GM23248 (cell line): Measurements from ENCODE around the gene DPF1. TPM values are rescaled to one million over a fixed set of nuclear protein-coding genes. Genes with fewer than 3 reads are reported as not detected.
A peak's percentile ranks its signal among the peaks of the same experiment; 100 is the strongest.

Experiments
- DNase-seq: peaks from one replicate; pipeline ENCODE4 v3.0.0-alpha.2; 2015
- H2AFZ ChIP-seq: fragments of 200-600 bp; sonication (generic); 2 replicates; pipeline ENCODE4 v1.6.1; 2016; ENCODE audit warnings: antibody characterized with exemption
- H3F3A ChIP-seq: fragments of 200-600 bp; sonication (generic); 2 replicates; pipeline ENCODE4 v1.6.1; 2016; ENCODE audit warnings: mild to moderate bottlenecking, antibody characterized with exemption, mixed run types; ENCODE audit not compliant: insufficient read depth
- H3K27ac ChIP-seq: fragments of 200-600 bp; sonication (generic); 2 replicates; pipeline ENCODE4 v1.5.1; 2016; ENCODE audit warnings: mild to moderate bottlenecking
- H3K27me3 ChIP-seq: fragments of 200-600 bp; sonication (generic); replicated peaks from 2 replicates; pipeline ENCODE4 v1.6.1; 2016; ENCODE audit warnings: mild to moderate bottlenecking; ENCODE audit not compliant: insufficient read depth
- H3K36me3 ChIP-seq: fragments of 200-600 bp; sonication (generic); 2 replicates; pipeline ENCODE4 v1.6.1; 2016; ENCODE audit warnings: low read depth, mild to moderate bottlenecking
- H3K4me1 ChIP-seq: fragments of 200-600 bp; sonication (generic); 2 replicates; pipeline ENCODE4 v1.6.1; 2016; ENCODE audit warnings: mild to moderate bottlenecking; ENCODE audit not compliant: insufficient read depth
- H3K4me2 ChIP-seq: fragments of 200-600 bp; sonication (generic); one replicate; pipeline ENCODE4 v1.6.1; 2016; ENCODE audit warnings: mild to moderate bottlenecking; ENCODE audit not compliant: unreplicated experiment
- H3K4me3 ChIP-seq: fragments of 200-600 bp; sonication (generic); 2 replicates; pipeline ENCODE4 v1.5.1; 2016; ENCODE audit warnings: mild to moderate bottlenecking
- H3K79me2 ChIP-seq: fragments of 200-600 bp; sonication (generic); 2 replicates; pipeline ENCODE4 v1.6.1; 2016; ENCODE audit warnings: mild to moderate bottlenecking; ENCODE audit not compliant: insufficient read depth
- H3K9ac ChIP-seq: fragments of 200-600 bp; sonication (generic); 2 replicates; pipeline ENCODE4 v1.6.1; 2016; ENCODE audit warnings: mild to moderate bottlenecking
- H3K9me2 ChIP-seq: fragments of 200-600 bp; sonication (generic); 2 replicates; pipeline ENCODE4 v1.6.1; 2016; ENCODE audit warnings: mixed run types, mild to moderate bottlenecking, moderate library complexity; ENCODE audit not compliant: insufficient read depth
- H3K9me3 ChIP-seq: fragments of 200-600 bp; sonication (generic); one replicate; pipeline ENCODE4 v1.6.1; 2017; ENCODE audit warnings: low read depth
- H4K20me1 ChIP-seq: fragments of 200-600 bp; sonication (generic); 2 replicates; pipeline ENCODE4 v1.6.0; 2016; ENCODE audit not compliant: insufficient read depth
- EZH2 ChIP-seq: fragments of 200-600 bp; sonication (generic); IDR thresholded peaks from 2 replicates; pipeline ENCODE4 v1.6.1; 2018; ENCODE audit warnings: antibody characterized with exemption, mild to moderate bottlenecking; ENCODE audit not compliant: insufficient read depth, poor library complexity, severe bottlenecking
- EZH2phosphoT487 ChIP-seq: fragments of 200-600 bp; sonication (generic); IDR thresholded peaks from 2 replicates; pipeline ENCODE4 v1.6.1; 2018; ENCODE audit warnings: antibody characterized with exemption, moderate library complexity, mild to moderate bottlenecking, low read depth; ENCODE audit not compliant: insufficient read depth
- WGBS, 2 experiments: methylation state at CpG; one replicate each; pipeline ENCODE4 v1.1.6; 2015 to 2017; ENCODE audit warnings: low lambda C conversion rate in 2 of 2, low coverage in 1 of 2; ENCODE audit errors: missing lambda C conversion rate in 2 of 2; 5-methylcytosine and 5-hydroxymethylcytosine counted together
- in situ Hi-C: fragments of 300-500 bp; cut with MboI; formaldehyde crosslinking; loops from 2 replicates; pipeline ENCODE4 v1.15.0; 2020
- polyA plus RNA-seq: library from polyadenylated mRNA; unstranded; fragments of >200 nt; fragmentation: Nextera tagmentation; extraction: Ambion mirVana; gene quantifications from 2 replicates; pipeline ENCODE4 v1.2.1, GENCODE V29; 2016
- total RNA-seq: library from RNA; depleted of rRNA; stranded (reverse); fragments of >200 nt; shearing (Covaris generic); gene quantifications from 2 replicates; pipeline ENCODE4 v1.2.3, GENCODE V29; 2014

Gene DPF1
- total and polyA plus RNA-seq, 2 experiments from 2014 or later, result 1.5 to 5.2 TPM

GRCh38 chr19:38209671-38210457 is 14.2 kb downstream of the DPF1 start:
- Histone ChIP-seq H3K9me3 (no peaks in the 10 kb centered on the region), H2AFZ (peak overlapping the region; percentile 62), H3F3A (peaks cover 17% of the 10 kb centered on the region; the same call in 1 of the 2 replicates), H3K4me1 (peaks cover 21% of the 10 kb centered on the region), H4K20me1 (no peaks in the 10 kb centered on the region), H3K36me3 (no peaks in the 10 kb centered on the region), H3K9me2 (no peaks in the 10 kb centered on the region), H3K27me3 (no peaks in the 10 kb centered on the region), H3K27ac (no peak overlapping the region), H3K4me2 (peak overlapping the region; percentile 65), H3K4me3 (peak overlapping the region; percentile 56), H3K79me2 (no peaks in the 10 kb centered on the region), H3K9ac (peak overlapping the region; percentile 54)
- in situ Hi-C loops, result no loop called here
- DNase-seq, result peak; percentile 73
- no peak for TF ChIP-seq EZH2phosphoT487
- TF ChIP-seq EZH2, result no peak
- WGBS, 2 experiments, result 5 to 8% methylated on average over 23 to 29 of the region's 30 CpGs

- Histone ChIP-seq H4K20me1 (no peaks in the 10 kb centered on the region), H3K4me3 (peak overlapping the region; percentile 56), H3K79me2 (no peaks in the 10 kb centered on the region), H3K36me3 (no peaks in the 10 kb centered on the region), H3K27ac (no peak overlapping the region), H3K4me1 (peaks cover 21% of the 10 kb centered on the region), H3K9ac (peak overlapping the region; percentile 54), H3K27me3 (no peaks in the 10 kb centered on the region), H2AFZ (peak overlapping the region; percentile 62), H3K4me2 (peak overlapping the region; percentile 65), H3F3A (peaks cover 17% of the 10 kb centered on the region; the same call in 1 of the 2 replicates), H3K9me2 (no peaks in the 10 kb centered on the region), H3K9me3 (no peaks in the 10 kb centered on the region)
- in situ Hi-C loops, result no loop called here
- TF ChIP-seq EZH2 (no peak), EZH2phosphoT487 (no peak)
- no peak for DNase-seq
- WGBS, 2 experiments, result 13 to 14% methylated on average over 4 to 5 of the region's 5 CpGs
Observed at GRCh38 chr19:38209152-38209551, 14.9 kb downstream of the DPF1 start.

DNA sequence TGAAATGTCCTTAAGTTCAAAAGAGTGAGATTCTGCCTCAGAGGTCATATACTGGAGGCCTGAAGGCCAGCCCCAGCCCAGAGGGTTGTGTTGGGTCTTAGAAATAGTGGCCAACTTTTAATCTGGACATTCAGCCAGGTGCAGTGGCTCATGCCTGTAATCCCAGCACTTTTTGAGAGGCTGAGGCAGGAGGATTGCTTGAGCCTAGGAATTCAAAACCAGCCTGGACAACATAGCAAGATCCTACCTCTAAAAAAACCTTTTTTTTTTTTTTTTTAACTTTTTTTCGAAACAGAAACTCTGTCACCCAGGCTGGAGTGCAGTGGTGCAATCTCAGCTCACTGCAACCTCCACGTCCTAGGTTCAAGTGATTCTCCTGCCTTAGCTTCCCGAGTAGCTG is 15.5 kb downstream of the DPF1 start:
- H3K9me2 ChIP-seq, result no peaks in the 10 kb centered on the region
- TF ChIP-seq EZH2, result no peak
- no peak for TF ChIP-seq EZH2phosphoT487
- no peak overlapping the region for H3K4me2 ChIP-seq
- in situ Hi-C loops, result no loop called here
- no peaks in the 10 kb centered on the region for H3K36me3 ChIP-seq
- H3K27me3 ChIP-seq, result no peaks in the 10 kb centered on the region
- no peak overlapping the region for H3K27ac ChIP-seq
- H3K4me3 ChIP-seq, result no peak overlapping the region
- no peak overlapping the region for H3K9ac ChIP-seq
- H3F3A ChIP-seq, result peaks cover 17% of the 10 kb centered on the region; the same call in 1 of the 2 replicates
- no peak overlapping the region for H2AFZ ChIP-seq
- no peaks in the 10 kb centered on the region for H3K9me3 ChIP-seq
- DNase-seq, result no peak
- peaks cover 21% of the 10 kb centered on the region for H3K4me1 ChIP-seq
- no peaks in the 10 kb centered on the region for H3K79me2 ChIP-seq
- WGBS, 2 experiments, result 100% methylated on average over 2 to 3 of the region's 3 CpGs
- no peaks in the 10 kb centered on the region for H4K20me1 ChIP-seq

GRCh38 chr19:38207543-38207942 is 16.5 kb downstream of the DPF1 start:
- H3K9me3 ChIP-seq, result no peaks in the 10 kb centered on the region
- no peaks in the 10 kb centered on the region for H3K79me2 ChIP-seq
- DNase-seq, result no peak
- no peaks in the 10 kb centered on the region for H3K9me2 ChIP-seq
- H3F3A ChIP-seq, result peaks cover 17% of the 10 kb centered on the region; the same call in 1 of the 2 replicates
- 66 to 87% methylated on average over 7 to 12 of the region's 12 CpGs for WGBS, 2 experiments
- in situ Hi-C loops, result no loop called here
- H3K4me3 ChIP-seq, result no peak overlapping the region
- no peaks in the 10 kb centered on the region for H4K20me1 ChIP-seq
- no peak overlapping the region for H3K9ac ChIP-seq
- H2AFZ ChIP-seq, result no peak overlapping the region
- H3K36me3 ChIP-seq, result no peaks in the 10 kb centered on the region
- H3K4me2 ChIP-seq, result no peak overlapping the region
- TF ChIP-seq EZH2phosphoT487, result no peak
- no peak for TF ChIP-seq EZH2
- no peak overlapping the region for H3K27ac ChIP-seq
- no peaks in the 10 kb centered on the region for H3K27me3 ChIP-seq
- H3K4me1 ChIP-seq, result peaks cover 21% of the 10 kb centered on the region
